Measurements from ENCODE around the gene PRG2.
"Not testable (repeated sequence)": the region's sequence is repeated elsewhere in the genome, so short reads cannot be mapped to it uniquely, and the experiment has no call there.

PRG2 gene

DNA sequence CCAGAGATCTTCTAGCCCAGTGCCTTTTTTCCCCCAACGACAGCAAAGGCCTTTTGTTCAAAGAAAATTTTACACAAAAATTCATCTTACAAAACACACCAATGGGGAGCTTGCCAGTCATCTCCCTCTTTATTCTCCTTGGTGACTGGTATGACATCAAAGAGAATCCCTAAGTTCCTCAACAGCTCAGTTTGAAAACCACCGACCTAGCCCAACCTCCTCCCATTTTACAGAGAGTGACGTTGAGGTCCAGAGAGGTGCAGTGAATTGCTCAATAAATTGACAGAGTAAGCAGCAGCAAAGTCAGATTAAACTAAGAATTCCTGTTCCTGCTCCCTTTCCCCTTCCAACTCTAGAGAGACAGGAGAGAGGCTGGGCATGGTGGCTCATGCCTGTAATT is 28.7 kb upstream of the PRG2 start:
- no peak for DNase-seq (ENCODE audit: low read depth)

DNA sequence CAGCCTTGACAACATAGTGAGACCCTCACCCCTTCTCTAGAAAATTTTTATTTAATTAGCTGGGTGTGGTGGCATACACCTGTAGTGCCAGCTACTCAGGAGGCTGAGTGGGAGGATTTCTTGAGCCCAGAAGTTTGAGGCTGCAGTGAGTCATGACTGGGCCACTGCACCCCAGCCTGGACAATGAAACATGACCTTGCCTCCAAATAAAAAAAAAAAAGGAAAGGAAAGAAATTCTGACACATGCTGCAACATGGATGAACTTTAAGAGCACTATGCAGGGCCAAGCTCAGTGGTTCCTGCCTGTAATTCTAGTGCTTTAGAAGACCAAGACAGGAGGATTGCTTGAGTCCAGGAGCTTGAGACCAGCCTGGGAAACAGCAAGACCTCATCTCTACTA is 27.7 kb upstream of the PRG2 start:
- DNase-seq (ENCODE audit: low read depth): no peak

DNA sequence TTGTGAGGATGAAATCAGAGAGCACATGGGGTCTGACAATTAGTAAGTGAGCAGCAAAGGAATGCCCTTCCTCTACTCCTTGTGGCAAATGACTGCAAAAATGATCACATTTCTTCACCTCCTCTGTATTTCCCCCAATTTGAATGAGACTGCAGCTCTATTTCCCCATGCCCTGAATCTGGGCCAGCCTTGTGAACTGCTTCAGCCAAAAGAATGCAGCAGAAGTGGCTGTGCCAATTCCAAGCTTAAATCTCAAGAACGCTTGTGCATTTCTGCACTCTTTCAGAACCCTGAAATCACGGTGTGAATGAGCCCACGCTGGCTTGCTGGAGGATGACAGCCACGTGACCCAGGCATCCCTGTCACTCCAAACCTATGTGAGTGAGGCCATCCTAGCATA is 26.6 kb upstream of the PRG2 start:
- no peak for DNase-seq (ENCODE audit: low read depth)

DNA sequence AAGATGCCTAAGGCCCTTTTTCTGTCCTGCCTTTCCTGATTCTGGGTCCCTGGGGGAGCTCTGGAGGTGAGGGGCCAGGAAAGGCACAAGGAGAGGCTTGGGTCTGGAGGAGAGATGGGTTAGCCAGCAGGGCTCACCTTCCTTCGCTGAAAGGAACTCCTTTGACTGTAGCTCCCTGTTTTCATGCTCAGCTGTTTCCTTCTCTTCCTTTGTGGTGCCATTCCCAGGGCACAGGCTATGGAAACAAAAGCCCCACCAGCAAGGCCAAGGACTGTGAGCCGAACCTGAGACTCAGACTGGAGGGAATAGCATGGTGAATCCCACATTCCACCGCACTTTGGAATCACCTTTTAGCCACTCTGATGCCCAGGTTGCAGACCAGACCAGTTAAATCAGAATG is 26.0 kb upstream of the PRG2 start:
- no peak for DNase-seq (ENCODE audit: low read depth)

DNA sequence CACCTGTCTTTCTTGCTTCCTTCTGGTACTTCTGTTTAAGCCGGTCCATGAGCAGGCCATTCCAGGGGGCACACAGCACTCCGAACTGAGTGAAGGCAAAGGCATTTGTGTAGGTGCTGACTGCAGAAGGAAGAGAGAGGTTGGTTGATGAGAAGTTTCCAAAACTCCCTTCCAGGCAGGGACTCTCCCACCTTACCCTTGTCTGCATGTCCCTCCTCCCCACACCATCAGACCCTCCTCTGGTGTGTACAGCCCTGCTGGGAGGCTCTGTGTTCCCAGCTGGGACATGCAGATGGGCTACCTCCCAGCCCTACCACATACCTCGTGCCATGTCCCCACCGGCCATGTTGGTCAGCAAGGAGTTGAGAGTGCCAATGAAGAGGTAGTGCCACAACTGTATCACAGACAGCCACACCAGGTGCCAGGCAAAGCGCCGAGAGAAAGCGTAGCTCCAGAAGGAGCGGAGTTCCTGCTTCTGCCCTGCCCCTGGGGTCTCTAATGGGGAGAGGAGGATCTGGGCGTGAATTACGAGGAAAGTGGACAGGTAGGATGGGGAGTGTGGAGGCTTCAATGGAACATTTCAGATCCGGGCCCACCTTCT is 24.3 kb upstream of the PRG2 start:
- DNase-seq (ENCODE audit: low read depth): no peak

DNA sequence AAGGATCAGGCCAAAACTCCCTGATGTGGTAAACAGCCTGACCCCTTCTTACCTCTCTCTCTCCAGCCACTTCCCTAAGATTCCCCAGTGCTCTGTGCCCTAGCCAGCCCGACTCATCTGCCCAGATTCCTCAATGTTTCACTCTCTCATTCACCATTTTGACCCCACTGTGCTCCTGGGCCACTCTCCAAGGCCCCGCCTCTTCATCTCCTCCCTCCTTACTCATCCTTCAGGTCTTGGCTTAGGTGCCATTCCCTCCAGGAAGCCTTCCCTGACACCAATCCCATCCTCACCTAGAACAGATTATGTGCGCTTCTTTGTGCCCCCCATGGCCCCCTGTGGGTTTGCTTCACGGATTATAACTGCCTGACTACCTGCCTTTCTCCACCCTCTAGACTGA is 23.2 kb upstream of the PRG2 start:
- no peak for DNase-seq (ENCODE audit: low read depth)

DNA sequence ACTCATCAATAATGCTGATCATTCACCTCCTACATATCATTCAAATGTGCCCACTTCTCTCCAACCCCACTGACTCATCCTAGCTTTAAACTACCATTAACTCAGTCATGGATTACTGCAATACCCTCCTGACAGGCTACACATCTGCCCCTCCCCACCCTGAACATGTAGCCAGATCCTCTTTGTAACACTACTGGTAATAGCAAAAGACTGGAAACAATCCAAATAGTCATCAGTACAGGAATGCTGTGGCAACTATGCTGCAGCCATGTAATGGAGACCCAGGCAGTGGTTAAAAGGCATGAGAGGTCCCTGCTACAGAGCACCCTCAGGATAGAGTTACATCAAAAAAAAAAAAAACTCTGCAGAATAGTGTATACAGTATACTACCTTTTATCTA is 19.8 kb upstream of the PRG2 start:
- DNase-seq (ENCODE audit: low read depth): no peak

DNA sequence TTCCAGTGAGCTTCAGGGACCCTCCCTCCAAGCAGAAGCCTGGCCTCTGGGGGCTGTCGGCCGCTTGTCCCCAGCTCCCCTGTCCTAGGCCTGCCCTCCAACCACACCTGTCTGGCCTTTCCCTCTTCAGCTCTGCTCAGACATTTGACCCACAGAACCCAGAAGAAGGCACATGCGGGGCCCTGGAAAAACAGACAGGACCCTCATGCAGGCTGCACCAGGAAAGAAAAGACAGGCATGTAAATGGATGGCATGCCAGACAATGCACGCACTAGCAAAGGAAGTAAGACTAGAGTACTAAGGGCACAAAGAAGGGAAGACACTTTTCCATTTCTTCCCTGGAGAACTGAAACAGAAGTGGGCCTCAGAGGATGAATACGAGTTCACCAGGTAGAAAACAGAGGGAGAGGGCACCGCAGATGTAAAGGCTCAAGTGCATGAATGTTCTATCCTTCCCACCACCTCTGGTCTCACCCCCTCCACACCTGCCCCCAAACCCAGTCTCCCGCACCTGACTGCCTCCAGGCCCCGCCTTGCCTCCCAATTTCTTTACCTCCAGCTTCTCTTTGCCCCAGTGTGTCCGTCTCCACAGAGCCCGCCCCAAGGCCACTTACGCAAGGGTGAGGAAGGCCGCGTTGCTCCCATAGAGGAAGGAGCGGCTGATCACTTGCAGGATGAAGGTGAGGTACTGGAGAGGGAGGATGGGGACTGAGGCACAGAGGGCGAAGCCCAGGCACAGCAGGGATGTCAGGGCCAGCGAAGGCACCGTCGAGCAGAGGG is 19.1 kb upstream of the PRG2 start:
- no peak for DNase-seq (ENCODE audit: low read depth)

DNA sequence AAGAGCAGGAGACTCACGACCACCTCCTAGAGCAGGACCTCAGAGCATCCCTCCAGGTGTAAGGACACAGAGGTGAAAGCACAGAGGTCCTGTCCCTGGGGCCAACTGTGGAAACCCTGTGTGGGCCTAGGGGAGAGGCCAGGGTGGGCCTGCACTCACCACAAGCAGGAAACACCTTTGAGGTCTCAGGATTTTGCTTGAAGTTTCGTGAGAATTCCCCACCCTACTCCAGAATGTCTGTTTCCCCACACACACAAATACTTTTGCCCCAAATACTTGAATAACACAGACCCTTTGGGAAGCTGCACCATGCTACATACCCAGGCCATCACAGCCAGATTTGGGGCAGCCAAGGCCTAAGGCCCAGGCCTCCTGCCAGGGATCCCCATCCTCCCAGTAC is 18.3 kb upstream of the PRG2 start:
- DNase-seq (ENCODE audit: low read depth): no peak

DNA sequence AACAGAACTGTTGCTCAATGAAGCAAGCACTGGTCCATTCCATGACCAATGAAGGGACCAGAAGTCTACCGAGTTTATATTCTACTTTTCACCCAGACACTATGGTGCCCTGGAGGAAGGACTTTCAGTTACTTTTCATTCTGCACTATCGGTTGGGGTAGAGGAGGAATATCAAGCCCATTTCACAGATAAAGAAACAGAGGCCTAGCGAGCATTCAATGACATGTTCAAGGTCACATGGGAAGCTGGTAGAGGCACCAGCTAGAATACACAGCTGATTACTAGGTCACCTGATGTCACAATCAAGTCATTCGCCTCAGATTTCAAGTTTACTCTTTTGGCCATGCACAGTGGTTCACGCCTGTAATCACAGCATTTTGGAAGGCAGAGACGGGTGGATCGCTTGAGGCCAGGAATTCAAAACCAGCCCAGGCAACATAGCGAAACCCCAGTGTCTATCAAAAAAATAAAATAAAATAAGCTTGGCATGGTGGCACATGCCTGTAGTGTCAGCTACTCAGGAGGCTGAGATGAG is 17.6 kb upstream of the PRG2 start:
- no peak for DNase-seq (ENCODE audit: low read depth)

DNA sequence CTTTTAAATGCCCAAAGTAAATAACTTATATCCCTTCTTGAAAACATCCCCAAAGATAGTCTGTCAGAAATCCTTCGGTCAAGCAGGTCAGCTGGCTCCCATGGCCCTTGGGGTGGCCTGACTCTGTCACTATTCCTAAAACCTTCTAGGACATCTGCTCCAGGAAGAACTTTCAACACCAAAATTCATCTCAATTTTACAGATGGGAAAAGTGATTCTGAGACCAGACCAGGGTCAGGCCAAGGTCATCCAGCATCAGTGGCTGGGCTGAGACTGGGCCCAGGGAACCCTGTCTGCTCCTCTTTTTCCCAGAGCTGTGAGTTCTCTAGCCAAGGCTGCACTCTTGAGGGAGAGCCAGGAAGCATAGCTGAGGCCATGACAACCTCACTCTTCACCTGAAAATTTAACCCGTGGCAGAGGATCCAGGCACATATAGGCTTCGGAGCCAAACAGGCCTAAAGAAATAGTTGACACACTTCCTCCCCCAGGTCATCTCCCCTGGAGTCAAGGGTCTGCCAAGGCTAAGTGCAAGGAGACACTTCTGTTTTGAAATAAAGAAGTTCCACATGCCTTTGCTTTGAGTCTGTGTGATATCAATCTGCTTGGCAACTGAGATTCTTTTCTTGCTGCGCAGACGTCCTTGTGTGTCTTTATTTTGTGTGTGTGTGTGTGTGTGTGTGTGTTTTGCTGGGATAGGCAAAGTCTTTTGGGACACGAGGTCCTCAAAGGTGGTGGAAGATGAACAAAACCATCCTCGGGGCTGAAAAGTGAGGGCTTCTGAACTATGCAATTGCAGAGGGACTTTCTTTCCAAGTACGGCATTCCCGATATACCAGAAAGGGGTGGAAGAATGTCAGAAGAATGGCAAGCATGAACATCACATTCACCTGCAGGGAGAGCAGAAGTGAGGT is 16.8 kb upstream of the PRG2 start:
- DNase-seq (ENCODE audit: low read depth): no peak

DNA sequence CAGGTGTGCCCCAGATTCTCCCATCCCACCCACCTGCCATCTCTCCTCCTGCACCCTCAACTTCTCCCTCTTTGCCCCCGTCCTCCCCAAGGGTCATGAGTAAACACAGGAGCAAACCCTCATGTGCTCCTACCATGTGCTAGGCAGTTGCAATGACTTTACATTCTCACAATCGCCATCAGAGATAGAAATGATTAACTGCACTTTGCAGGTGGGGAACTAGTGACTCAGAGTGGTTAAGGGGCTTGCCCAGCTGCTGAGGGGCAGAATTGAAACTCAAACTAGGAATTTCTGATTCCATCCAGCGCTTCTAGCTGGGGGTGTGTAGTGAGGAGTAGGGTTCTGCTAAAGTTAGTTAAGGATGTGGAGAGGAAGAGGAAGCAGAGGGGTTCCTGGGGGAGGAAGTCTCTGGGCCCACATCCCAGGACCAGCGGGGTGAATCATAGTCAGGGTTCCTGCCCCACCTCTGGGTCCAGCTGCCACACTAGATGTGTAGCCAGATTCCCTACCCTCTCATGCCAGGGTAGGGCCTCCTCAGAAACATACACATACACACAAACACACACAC is 16.0 kb upstream of the PRG2 start:
- DNase-seq (ENCODE audit: low read depth): no peak

DNA sequence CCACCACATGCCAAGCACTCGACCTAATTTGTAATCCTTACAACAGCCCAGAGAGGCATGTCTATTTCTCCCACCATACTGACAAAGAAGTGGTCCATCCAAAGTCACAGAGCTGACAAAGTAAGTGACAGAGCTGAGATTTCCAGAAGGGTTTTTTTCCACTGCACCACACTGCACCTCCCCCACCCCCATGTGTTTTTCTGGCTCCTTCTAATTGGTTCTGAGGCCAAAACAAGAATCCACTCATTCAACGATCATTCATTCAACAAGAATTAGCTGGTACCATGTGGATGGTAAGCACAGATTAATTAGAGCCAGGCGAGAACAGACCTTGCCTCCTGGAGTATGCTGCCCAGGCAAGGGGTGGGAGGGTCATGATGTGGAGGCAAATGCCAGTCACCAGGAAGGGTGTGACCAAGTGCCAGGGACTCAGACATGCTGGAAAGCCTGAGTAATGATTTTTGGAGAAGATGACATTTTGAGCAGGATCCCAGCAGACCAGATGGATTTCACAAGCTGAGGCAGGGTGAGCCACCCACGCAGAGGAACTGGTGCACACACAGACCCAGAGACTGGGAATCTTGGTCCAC is 14.9 kb upstream of the PRG2 start:
- DNase-seq (ENCODE audit: low read depth): no peak

DNA sequence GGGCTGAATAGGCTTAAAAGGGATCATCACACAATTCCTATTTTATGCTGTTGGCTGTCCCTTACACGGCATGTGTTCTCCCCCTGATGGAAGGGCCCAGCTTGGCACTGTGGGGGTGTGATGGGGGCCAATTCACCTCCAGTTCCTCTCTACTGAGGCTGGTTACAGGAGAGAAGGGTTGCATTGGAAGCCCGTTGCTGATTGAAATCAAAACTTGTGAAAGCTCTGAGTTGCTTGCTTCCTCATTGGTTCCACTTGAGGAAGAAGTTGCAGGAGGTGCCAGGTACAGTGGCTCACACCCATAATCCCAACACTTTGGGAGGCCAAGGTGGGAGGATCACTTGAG is 13.3 kb upstream of the PRG2 start:
- no peak for DNase-seq (ENCODE audit: low read depth)

DNA sequence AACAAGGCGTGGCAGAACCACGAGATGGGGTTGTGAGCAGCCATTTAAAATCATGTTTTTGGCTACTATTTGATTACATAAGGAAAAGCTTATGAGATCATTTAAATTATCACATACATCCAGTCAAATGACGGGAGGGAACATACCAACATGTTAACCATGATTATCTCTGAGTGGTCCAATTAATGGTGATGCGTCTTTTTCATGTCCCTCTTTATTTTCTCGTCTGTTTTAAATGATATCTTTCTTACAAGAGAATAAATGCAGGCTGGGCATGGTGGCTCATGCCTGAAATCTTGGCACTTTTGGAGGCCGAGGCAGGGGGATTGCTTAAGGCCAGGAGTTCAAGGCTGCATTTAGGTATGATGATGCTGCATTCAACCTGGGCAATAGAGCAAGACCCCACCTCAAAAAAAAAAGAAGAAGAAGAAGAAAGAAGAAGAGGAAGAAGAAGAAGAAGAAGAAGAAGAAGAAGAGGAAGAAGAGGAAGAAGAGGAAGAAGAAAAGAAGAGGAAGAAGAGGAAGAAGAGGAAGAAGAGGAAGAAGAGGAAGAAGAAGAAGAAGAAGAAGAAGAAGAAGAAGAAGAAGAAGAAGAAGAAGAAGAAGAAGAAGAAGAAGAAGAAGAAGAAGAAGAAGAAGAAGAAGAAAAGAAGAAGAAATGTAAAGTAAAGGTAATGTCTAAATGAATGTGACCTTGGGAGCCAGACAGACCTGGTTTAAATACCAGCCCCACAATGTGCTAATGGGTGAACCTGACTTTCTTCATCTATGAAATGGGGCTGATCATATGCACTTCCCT is 12.8 kb upstream of the PRG2 start:
- DNase-seq (ENCODE audit: low read depth): not testable (repeated sequence)

DNA sequence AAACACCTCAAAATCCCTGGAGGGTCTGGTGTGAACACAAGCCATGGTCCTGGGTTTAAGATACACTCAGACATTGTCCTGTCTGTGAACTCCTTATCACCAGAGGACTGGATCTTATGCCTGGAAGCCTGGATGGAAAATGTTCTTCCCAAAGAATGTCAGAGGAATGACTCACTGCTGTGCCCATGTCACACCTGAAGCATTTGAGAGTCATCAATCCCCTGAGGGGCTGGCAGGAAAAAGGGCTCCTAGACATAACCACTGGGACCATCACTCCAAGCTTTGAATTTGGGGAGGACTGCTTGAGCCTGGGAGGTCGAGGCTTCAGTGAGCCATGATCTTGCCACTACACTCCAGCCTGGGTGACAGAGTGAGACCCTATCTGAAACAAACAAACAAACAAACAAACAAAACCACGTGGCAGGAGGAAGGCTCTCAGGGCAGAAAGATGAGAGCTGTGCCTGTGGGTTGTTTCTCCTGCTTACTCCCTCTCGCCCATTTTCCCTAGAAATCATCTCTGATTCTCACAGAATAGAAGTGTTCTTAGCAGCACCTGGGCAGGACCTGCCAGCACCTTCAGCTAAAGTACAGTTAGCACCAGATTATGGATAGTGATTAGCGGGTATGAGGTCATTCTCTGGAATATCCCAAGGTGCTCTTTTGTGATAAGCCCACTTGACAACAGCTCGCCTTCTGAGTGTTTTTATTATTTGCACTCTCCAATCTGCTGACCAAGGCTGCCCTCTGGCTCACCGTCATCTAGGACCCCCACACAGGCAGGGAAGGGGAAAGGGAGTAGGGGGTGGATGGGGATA is 11.9 kb upstream of the PRG2 start:
- DNase-seq (ENCODE audit: low read depth): no peak

DNA sequence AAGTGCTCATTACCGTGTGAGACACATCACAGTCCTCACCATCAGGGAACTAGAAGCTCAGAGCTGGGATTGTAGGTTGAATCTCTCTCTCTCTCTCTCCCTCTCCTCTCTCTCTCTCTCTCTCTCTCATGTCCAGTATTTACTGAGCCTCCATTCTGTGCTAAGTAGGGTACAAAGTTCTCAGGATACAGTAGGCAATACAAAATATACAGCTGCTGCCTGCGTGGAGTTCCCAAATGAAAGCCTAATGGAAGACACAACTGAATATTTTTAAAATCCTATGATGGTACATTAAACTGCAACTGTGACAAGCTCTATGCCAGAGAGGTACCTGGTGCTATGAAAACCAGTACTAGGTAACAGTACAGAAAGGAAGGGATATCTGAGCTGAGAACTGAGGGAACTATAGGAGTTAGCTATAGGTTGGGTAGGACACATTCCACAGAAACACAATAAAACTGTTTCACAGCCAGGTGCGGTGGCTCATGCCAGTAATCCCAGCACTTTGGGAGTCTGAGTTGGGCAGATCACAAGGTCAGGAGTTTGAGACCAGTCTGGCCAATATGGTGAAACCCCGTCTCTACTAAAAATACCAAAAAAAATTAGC is 9.6 kb upstream of the PRG2 start:
- DNase-seq (ENCODE audit: low read depth): no peak

DNA sequence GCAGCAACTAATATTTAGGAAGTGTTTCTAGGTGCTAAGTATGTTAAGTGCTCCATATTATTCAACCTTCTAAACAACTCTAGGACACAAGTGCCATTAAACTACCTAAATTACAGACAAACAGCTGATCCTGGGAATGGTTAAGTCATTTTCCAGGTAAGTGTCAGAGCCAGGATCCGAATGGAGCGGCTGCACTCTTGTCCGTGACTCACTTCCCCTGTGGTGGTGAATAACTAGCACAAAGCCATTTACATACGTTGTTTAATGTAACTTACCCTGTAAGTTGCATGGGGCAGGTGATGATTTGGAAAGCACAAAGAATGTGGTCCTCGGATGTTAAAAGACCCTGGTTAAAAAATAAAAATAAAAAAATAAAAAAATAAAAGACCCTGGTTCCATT is 8.8 kb upstream of the PRG2 start:
- DNase-seq (ENCODE audit: low read depth): no peak

DNA sequence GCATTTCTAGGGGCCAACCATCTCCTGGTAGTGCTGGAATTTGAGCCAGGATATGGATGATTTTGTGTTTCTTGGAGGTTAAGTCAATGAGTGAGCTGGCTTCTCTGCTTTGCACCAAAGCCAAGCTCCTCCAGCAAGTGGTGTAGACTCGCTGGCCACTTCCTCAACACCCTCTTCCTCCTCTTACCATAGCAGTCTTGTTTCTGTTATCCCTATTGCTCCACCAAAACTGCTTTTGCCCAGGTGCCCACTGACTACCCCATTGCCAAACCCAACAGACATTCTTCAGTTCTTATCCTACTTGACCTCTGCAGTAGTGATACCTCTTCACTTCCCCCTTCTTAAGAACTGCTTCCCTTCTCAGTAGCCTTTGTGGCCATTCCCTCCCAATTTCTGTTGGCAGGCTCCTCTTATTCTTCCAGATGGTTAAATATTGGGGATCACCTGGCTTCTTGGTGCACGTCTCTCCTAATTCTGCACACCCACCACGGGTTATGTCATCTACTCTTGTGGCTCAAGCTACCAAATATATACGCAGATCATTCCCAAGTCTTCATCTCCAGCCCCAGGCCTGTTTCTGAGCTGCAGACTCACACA is 7.0 kb upstream of the PRG2 start:
- DNase-seq (ENCODE audit: low read depth): no peak

DNA sequence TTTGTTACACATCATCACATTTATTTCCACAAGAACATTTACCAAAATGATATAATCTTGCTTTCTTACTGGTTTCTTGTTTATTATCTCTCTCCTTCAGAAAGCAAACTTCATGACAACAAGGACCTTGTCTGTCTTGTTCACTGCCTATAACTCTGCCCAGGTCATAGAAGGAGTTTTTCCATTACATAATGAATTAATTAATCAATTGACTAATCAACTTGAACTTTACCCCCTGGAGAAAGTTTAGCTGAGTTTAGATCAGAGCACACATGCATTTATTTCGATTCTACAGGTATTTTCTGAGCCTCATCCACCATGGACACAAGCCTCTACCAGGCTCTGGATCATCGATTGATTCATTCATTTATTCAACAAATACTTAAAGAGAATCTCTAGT is 6.3 kb upstream of the PRG2 start:
- DNase-seq (ENCODE audit: low read depth): no peak

All from stimulated activated CD8-positive, alpha-beta memory T cell treated with anti-CD3 and anti-CD28 coated beads, Interleukin-15, amount 100 ng/mL, for 24 hours (primary cell).